Measurements from ENCODE around the gene KRT81. TPM values are rescaled to one million over a fixed set of nuclear protein-coding genes. Genes with fewer than 3 reads are reported as not detected.

Gene KRT81
- total RNA-seq, 2 donors from 2014 or later = 1.7 TPM; not detected in 1

DNA sequence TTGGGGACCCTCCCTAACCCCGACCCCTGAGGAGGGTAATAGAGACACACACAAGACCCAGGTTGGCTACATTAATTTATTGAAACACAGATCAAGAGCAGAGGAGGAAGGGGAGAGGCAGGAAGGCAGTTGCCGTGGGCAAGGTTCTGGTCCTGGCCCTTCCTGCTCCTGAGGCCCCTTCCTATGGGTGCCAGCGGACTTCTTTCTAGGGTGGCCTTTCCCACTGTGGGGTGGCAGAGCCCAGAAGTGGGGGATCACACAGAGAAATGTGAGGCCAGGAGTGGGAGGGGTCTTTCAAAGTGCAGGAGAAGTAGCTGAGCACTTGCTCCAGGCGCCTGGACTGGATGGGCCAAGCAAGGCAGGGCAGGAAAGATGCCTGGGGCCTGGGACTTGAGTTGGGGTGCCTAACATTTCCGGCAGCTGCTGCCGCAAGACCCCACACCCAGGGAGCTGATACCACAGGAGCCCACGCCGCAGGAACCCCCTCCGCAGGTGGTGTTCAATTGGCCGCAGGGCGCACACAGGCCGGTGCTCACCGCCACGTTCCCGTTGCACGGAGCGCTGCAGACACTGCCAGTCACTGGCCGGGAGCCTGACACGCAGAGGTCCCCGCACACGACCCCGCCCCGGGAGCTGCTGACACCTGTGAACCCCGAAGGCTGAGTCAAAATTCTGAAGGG, 5.3 kb downstream of the KRT81 start:
- H3K27me3 ChIP-seq (replicated peaks; ENCODE audit: insufficient read depth) = no peaks in the 10 kb centered on the region
- DNase-seq (ENCODE audit: low spot score) = no peak
- TF ChIP-seq CTCF (IDR thresholded peaks at IDR 0.05) (no peak), POLR2A (IDR thresholded peaks at IDR 0.05) (no peak), POLR2AphosphoS5 (IDR thresholded peaks at IDR 0.05) (no peak)
- no peaks in the 10 kb centered on the region for H3K36me3 ChIP-seq
- intact Hi-C loops (cut with DNase I) = no loop called here
- WGBS = 93% methylated on average over 24 of the region's 24 CpGs
- no peak overlapping the region for H3K27ac ChIP-seq
- no peak overlapping the region for H3K4me3 ChIP-seq
- H3K9me3 ChIP-seq = no peaks in the 10 kb centered on the region
- H3K4me1 ChIP-seq (replicated peaks) = no peaks in the 10 kb centered on the region

DNA sequence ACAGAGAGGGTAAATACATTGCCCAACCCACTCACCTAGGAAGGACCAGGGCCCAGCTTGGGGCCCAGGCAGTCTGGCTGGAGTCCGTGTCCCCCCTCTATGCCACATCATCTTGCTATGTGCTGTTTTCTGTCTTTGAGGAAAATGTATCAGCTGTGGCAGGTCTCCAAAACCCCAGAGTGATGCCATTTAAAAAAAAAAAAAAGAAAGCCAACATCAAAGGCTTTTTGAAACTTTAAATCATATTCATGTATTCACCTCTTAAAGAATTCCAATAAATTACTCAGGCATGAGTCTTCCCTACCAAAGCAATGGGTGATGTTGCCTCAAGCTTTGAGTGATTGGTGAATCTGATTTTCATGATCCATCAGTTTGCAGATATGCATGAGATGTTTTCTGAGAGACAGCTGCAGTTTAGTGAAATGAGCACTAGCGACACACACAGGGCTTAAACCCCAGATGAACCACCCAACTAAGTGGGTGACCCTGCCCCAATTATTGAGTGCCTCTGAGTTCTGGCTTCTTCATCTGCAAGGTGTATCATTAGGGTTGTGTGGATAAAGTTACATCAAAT, 6.1 kb downstream of the KRT81 start:
- DNase-seq (ENCODE audit: low spot score) = no peak
- no peaks in the 10 kb centered on the region for H3K36me3 ChIP-seq
- no peaks in the 10 kb centered on the region for H3K4me1 ChIP-seq (replicated peaks)
- H3K4me3 ChIP-seq = no peak overlapping the region
- intact Hi-C loops (cut with DNase I) = no loop called here
- H3K27ac ChIP-seq = no peak overlapping the region
- 94% methylated on average over 2 of the region's 2 CpGs for WGBS
- H3K27me3 ChIP-seq (replicated peaks; ENCODE audit: insufficient read depth) = no peaks in the 10 kb centered on the region
- H3K9me3 ChIP-seq = no peaks in the 10 kb centered on the region
- TF ChIP-seq CTCF (IDR thresholded peaks at IDR 0.05) (no peak), POLR2AphosphoS5 (IDR thresholded peaks at IDR 0.05) (no peak), POLR2A (IDR thresholded peaks at IDR 0.05) (no peak)

GRCh38 chr12:52284562-52285171, 6.7 kb downstream of the KRT81 start:
- H3K9me3 ChIP-seq = no peaks in the 10 kb centered on the region
- no peak for TF ChIP-seq POLR2A (IDR thresholded peaks at IDR 0.05)
- no peak for TF ChIP-seq POLR2AphosphoS5 (IDR thresholded peaks at IDR 0.05)
- no peak for TF ChIP-seq CTCF (IDR thresholded peaks at IDR 0.05)
- DNase-seq (ENCODE audit: low spot score) = no peak
- H3K36me3 ChIP-seq = no peaks in the 10 kb centered on the region
- intact Hi-C loops (cut with DNase I) = no loop called here
- no peaks in the 10 kb centered on the region for H3K27me3 ChIP-seq (replicated peaks; ENCODE audit: insufficient read depth)
- 88% methylated on average over 4 of the region's 4 CpGs for WGBS
- no peaks in the 10 kb centered on the region for H3K4me1 ChIP-seq (replicated peaks)
- no peak overlapping the region for H3K4me3 ChIP-seq
- H3K27ac ChIP-seq = no peak overlapping the region

- H3K9me3 ChIP-seq = no peaks in the 10 kb centered on the region
- DNase-seq (ENCODE audit: low spot score) = peak; percentile 58
- WGBS = 26% methylated on average over 4 of the region's 4 CpGs
- H3K27me3 ChIP-seq (replicated peaks; ENCODE audit: insufficient read depth) = no peaks in the 10 kb centered on the region
- TF ChIP-seq POLR2AphosphoS5 (IDR thresholded peaks at IDR 0.05) = no peak
- TF ChIP-seq POLR2A (IDR thresholded peaks at IDR 0.05) = no peak
- no peak for TF ChIP-seq CTCF (IDR thresholded peaks at IDR 0.05)
- peak overlapping the region; percentile 78 to 82 for H3K27ac ChIP-seq
- H3K4me3 ChIP-seq = no peak overlapping the region
- intact Hi-C loops (cut with DNase I) = no loop called here
- no peaks in the 10 kb centered on the region for H3K36me3 ChIP-seq
- H3K4me1 ChIP-seq (replicated peaks) = peaks cover 5% of the 10 kb centered on the region
Measured at GRCh38 chr12:52280796-52281560, 10.4 kb downstream of the KRT81 start.

Measured in prostate gland (tissue), 2 donors.